WTC11 (cell line): ENCODE results near the gene MBD6.

Experiments used
- CREB1 ChIP-seq: sonication (generic); formaldehyde crosslinking; IDR thresholded peaks from 2 replicates; pipeline ENCODE4 v1.8.0; 2023; ENCODE audit warnings: mild to moderate bottlenecking, missing genetic modification reagents
- ESRRA ChIP-seq: sonication (generic); formaldehyde crosslinking; IDR thresholded peaks from 2 replicates; pipeline ENCODE4 v1.8.1; 2022; ENCODE audit warnings: mild to moderate bottlenecking, missing genetic modification reagents, borderline replicate concordance
- RELA ChIP-seq: sonication (generic); formaldehyde crosslinking; IDR thresholded peaks from 2 replicates; pipeline ENCODE4 v1.8.1; 2022; ENCODE audit warnings: missing genetic modification reagents, mild to moderate bottlenecking, borderline replicate concordance
- TF ChIP-seq, protein P1 (sequence below): fragments of 200-600 bp; IDR thresholded peaks from 2 replicates; pipeline ENCODE4 v1.8.0; 2022; ENCODE audit warnings: antibody characterized with exemption

DNA sequence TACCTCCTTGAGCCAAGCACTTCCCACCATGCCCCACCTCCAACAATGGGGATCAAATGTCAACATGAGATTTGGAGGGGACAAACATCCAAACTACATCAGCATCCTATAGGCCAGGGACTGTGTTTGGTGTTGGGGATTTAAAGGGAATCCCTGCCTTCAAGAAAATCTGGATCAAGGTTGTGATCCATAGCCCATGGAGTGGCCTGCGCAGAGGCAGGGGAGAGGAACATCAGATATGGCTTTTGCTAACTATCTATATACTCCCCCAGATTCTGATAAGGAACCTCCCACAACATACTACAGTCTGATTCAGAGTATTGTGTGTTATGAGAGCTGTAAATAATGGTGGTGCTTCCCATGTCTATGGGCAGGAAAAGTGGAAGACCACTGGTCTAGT is 32.3 kb downstream of the MBD6 start:
- TF ChIP-seq, protein P1, sequence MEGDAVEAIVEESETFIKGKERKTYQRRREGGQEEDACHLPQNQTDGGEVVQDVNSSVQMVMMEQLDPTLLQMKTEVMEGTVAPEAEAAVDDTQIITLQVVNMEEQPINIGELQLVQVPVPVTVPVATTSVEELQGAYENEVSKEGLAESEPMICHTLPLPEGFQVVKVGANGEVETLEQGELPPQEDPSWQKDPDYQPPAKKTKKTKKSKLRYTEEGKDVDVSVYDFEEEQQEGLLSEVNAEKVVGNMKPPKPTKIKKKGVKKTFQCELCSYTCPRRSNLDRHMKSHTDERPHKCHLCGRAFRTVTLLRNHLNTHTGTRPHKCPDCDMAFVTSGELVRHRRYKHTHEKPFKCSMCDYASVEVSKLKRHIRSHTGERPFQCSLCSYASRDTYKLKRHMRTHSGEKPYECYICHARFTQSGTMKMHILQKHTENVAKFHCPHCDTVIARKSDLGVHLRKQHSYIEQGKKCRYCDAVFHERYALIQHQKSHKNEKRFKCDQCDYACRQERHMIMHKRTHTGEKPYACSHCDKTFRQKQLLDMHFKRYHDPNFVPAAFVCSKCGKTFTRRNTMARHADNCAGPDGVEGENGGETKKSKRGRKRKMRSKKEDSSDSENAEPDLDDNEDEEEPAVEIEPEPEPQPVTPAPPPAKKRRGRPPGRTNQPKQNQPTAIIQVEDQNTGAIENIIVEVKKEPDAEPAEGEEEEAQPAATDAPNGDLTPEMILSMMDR = no peak
- no peak for TF ChIP-seq RELA (CRISPR knock-in tag)
- no peak for TF ChIP-seq ESRRA
- TF ChIP-seq CREB1 (CRISPR knock-in tag) = no peak
